Measurements from ENCODE around the gene COL18A1. TPM values are rescaled to one million over a fixed set of nuclear protein-coding genes. Genes with fewer than 3 reads are reported as not detected.

COL18A1 gene
- total RNA-seq, 1 donor from 2014 or later = 174 TPM

DNA sequence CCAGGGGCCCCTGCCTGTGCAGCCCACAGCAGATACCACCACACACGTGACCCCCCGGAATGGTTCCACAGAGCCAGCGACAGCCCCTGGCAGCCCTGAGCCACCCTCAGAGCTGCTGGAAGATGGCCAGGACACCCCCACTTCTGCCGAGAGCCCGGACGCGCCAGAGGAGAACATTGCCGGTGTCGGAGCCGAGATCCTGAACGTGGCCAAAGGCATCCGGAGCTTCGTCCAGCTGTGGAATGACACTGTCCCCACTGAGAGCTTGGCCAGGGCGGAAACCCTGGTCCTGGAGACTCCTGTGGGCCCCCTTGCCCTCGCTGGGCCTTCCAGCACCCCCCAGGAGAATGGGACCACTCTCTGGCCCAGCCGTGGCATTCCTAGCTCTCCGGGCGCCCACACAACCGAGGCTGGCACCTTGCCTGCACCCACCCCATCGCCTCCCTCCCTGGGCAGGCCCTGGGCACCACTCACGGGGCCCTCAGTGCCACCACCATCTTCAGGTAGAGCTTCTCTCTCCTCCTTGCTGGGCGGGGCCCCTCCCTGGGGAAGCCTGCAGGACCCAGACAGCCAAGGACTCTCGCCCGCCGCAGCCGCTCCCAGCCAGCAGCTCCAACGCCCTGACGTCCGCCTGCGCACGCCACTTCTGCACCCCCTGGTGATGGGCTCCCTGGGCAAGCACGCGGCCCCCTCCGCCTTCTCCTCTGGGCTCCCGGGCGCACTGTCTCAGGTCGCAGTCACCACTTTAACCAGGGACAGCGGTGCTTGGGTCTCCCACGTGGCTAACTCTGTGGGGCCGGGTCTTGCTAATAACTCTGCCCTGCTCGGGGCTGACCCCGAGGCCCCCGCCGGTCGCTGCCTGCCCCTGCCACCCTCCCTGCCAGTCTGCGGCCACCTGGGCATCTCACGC is 51.0 kb downstream of the COL18A1 start:
- DNase-seq = no peak

DNA sequence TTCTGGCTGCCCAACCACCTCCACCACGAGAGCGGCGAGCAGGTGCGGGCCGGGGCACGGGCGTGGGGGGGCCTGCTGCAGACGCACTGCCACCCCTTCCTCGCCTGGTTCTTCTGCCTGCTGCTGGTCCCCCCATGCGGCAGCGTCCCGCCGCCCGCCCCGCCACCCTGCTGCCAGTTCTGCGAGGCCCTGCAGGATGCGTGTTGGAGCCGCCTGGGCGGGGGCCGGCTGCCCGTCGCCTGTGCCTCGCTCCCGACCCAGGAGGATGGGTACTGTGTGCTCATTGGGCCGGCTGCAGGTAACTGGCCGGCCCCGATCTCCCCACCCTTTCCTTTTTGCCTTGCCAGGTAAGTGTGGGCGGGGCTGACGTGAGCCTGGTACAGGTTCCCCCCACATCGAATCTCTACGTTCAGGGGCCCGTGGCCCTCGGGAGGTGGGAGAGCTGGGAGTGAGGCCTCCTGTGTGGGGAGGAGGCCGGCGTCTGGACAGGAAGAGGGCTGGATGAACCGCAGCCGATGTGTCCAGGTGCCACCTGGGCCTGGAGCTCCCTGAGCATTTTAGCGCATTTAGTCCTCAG is 51.7 kb downstream of the COL18A1 start:
- DNase-seq = no peak

GRCh38 chr21:45457161-45457831 is 52.3 kb downstream of the COL18A1 start:
- no peak for DNase-seq

GRCh38 chr21:45457832-45458172 is 52.8 kb downstream of the COL18A1 start:
- peak; percentile 35 for DNase-seq

DNA sequence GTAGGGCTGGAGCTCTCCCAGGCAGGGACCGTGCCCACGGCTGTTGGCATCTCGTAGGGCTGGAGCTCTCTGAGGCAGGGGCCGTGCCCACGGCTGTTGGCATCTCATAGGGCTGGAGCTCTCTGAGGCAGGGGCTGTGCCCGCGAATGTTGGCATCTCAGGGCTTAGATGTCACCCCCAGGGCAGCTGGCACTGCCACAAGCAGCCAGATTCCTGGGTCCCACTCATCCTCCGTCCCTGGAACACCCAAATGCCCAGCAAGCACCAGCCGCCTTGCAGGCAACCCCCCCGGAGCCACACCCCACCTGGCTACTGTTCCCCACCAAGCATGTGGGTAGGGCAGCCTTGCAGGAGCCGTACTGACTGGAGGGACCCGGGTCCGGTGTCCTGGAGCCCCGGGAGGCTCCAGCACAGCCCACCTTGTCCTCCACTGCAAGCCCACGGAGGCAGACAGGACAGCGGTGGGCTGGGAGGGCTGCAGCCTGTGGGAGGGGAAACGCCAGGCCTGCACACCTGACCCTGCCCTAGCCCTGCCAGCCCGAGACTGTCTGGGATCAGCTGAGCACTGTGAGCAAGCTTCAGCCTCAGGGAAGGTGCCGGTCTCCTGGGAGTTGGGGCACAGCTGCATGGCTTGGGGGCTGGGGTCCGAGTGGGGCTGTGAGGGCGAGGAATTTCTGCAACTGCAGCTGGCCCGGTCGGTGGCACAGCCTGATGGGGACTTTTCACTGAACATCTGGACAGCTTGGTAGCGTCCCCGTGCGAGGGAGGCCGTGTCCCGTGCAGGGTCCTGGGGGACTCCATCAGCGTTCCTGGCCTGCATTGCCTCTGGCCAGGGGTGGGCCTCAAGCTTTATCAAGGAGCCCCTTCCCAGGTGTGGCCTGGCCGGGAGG is 53.6 kb downstream of the COL18A1 start:
- DNase-seq = peak; percentile 38

- DNase-seq = no peak
Measured at GRCh38 chr21:45459171-45460010, 54.4 kb downstream of the COL18A1 start.

- DNase-seq = no peak
Measured at GRCh38 chr21:45460011-45460565, 55.1 kb downstream of the COL18A1 start.

- no peak for DNase-seq
Measured at GRCh38 chr21:45460611-45461368, 55.8 kb downstream of the COL18A1 start.

- no peak for DNase-seq
Measured at GRCh38 chr21:45461369-45461750, 56.4 kb downstream of the COL18A1 start.

GRCh38 chr21:45461806-45462341 is 56.9 kb downstream of the COL18A1 start:
- no peak for DNase-seq

GRCh38 chr21:45463871-45464270 is 58.9 kb downstream of the COL18A1 start:
- DNase-seq = no peak

- DNase-seq = no peak
Measured at GRCh38 chr21:45464309-45464708, 59.3 kb downstream of the COL18A1 start.

GRCh38 chr21:45465105-45465504 is 60.1 kb downstream of the COL18A1 start:
- DNase-seq = no peak

DNA sequence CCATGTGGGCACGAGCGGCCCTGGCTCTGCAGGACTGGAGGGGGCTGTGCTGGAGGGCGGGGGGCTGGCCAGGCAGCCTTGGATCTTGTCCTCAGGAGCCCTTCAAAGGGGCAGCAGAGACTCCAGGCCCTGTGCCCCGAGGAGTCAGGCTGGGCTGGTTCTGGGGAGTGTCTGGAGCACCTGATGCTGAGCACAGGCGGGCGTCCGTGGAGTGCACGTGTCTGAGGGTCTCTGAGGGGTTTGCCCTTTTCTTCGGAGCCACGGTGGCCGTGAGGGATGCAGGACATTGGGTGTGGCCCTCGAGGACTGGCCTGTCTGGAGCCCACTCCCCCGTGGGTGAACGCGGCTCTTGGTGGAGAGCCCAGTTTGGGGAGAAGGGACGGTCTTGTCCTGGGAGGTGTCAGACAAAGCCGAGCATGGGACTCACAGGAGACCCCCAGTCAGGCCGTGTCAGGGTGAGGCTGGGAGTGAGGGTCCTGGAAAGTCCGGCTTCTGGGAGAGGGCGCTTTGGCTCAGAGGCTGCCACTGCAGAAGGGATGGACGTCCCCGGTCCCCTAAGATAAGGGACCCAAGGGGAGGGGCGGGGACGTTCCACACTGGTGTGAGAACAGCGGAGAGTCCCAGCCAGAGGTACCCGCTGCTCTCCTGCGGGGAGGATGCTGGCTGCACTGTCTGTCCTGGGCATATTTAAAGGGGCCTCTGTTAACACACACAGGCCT is 60.8 kb downstream of the COL18A1 start:
- no peak for DNase-seq

DNA sequence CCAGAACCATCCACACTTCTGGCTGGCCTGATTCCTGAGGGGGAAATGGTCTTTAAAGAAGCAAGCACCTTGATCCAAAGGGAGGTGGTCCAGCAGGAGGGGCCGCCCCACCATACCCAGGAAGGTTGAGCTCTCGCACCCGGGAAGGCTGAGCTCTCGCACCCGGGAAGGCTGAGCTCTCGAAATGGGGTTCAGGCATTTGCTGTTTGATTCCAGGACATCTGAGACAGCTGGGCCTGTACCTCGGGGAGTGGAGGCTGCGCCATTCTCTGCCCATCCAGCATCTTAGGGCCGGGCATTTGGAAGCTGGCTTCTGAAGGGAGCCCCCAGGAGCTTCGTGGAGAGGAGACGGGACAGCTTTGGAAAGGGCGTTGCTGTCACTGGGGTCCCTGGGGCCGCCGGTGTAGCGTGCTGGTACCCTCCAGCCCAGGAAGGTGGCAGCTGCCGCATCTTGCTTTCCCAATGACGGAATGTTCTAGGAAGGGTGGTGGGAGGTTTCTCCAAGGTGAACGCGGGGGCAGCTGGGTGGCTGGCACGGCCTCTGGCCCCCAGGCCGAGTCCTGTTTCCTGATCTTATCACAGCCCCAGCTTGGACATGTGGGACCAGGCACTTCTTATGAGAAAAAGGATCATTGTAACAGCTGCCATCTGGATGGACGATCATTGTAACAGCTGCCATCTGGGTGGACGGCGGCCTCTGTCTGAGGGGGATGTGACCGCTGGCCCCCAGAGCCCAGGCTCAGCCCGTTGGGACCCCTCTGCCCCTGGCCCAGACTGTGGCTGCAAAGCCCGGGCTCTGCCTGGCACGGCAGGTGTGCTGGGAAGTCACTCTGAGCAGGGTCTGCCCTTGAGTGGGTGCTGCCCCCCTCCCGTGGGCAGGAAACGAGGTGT is 61.6 kb downstream of the COL18A1 start:
- DNase-seq = peak; percentile 73

- no peak for DNase-seq
Measured at GRCh38 chr21:45467221-45467779, 62.3 kb downstream of the COL18A1 start.

GRCh38 chr21:45468051-45468970 is 63.3 kb downstream of the COL18A1 start:
- DNase-seq = no peak
